HG03520 (cell line): ENCODE results near the gene ARL8A.
A peak's percentile ranks its signal among the peaks of the same experiment; 100 is the strongest.
"Not testable (repeated sequence)": the region's sequence is repeated elsewhere in the genome, so short reads cannot be mapped to it uniquely, and the experiment has no call there.

ENCODE experiments used
- ATAC-seq: cut with Tn5 transposase; IDR thresholded peaks from one replicate; pipeline ENCODE4 v1.9.1; 2021; ENCODE audit warnings: mild to moderate bottlenecking, moderate library complexity; ENCODE audit not compliant: unreplicated experiment

ARL8A gene

DNA sequence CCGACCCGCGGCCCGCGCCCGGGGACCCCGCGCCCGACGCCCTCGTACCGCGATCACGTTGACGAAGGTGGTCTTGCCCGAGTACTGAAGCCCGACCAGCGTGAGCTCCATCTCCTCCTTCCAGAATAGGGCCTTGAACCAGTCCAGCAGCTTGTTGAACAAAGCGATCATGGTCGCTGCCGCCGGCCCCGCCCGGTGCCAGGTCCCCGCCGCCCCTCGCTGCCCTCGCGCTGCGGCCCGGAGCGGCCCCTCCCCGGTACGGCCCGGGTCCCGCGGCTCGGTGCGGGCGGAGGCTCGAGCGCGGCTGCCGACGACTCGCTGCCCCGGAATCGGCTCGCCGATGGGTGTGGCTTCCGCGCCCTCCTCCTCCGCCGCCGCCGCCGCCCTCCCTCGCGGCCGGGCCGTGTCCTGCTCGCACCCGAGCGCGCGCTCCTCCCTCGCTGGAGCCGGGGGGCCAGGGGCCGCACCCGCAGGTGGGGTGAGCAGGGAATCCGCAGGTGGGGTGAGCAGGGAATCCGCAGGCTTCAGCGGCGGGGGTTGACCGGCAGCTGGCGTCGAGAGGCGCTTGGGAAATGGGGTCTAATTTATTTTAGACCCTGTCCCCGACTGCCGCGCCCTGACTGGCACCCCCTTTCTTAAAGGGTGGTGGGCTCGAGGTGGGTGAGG, at the start of gene ARL8A:
ARL8A (minus strand) TSS at position 336 of the 666 bp plus-strand sequence; CDS start at position 171, 165 bp downstream.
- ATAC-seq: peak; percentile 42

DNA sequence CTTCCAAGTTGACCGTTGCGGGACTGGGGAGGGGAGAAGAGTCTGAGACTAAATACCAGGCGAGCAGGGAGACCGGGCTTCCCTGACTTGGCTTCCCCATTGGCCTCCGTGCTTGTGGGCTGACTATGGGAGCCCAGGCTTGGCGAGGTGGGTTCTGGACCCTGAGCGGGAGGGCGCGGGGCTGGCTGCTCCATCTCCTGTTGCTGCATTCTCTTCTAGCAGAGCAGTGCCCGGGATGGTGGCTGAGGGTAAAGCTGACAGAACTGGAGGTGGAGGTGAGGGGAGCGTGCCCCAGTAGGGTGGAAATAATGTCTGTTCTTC, 49.8 kb upstream of the ARL8A start:
- ATAC-seq: no peak

DNA sequence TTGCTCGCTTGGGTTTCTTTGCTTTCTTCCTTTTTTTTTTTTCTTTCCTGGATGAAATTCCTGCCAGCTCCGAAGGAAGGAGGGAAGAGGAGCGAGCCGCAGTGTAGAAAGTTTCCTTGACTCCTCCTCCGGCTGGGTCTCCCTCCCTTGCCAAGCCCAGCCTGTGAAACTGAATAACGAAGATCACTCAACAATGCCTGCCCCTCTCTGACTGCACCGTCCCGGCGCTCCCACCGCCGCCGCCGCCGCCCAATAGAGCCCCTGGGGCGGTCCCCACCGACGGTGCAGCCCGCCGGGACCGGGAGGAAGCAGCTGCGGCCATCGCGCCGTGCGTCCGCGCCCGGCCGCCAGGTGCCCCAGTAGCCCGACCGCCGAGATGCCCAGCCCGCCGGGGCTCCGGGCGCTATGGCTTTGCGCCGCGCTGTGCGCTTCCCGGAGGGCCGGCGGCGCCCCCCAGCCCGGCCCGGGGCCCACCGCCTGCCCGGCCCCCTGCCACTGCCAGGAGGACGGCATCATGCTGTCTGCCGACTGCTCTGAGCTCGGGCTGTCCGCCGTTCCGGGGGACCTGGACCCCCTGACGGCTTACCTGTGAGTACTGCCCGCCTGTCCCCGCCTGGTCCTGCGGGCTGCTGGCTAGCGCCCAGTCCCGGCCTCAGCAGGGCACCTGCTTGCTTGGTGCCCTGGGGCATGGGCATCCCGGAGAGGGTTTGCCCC, 49.2 kb upstream of the ARL8A start, which contains the start of gene LGR6:
LGR6 (plus strand) TSS at position 186 of the 714 bp plus-strand sequence; CDS start at position 377, 191 bp downstream.
- ATAC-seq: no peak

DNA sequence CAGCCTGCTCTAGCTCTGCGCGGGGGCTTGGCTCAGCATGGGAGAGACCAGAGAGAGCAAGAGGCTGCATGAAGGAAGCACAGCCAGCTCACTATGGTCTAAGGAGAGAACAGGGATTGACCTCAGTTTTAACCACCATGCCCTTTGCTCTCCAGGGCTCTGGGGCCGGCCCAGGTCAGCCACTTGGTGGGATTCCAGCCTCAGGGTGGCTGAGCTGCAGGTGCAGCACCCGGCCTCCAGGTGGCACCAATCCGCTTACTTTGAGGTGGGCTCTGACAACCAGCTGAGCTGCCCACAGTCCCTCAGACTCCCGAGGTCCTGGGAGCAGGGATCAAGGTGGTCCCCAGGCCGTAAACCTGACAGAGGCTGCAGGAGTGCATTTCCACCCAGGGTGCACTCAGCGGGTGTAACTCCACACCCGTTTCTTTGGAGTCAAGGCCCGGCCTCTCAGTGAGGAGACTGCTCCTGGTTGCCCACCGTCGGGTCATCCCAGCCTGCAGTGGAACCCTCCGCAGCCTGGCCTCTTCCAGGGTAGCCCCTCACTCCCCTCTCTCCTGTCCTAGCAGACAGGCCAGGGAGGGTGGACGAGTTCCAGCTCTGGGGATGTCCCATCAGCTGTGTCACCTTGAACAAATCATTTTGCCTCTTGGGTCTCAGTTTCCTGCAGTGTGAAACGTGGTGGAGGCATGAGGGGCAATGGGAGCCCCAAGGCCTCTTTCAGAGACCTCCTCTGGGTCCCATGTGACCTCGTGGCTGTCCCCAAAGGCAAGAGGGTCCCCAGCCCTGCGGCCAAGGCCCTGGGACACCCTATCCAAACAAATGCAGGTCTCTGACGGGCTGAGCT, 48.5 kb upstream of the ARL8A start:
- ATAC-seq: no peak

DNA sequence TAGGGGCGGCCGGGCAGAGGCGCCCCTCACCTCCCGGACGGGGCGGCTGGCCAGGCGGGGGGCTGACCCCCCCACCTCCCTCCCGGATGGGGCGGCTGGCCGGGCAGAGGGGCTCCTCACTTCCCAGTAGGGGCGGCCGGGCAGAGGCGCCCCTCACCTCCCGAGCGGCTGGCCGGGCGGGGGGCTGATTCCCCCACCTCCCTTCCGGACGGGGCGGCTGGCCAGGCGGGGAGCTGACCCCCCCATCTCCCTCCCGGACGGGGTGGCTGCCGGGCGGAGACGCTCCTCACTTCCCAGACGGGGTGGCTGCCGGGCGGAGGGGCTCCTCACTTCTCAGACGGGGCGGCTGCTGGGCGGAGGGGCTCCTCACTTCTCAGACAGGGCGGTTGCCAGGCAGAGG, 46.9 kb upstream of the ARL8A start:
- ATAC-seq: not testable (repeated sequence)

DNA sequence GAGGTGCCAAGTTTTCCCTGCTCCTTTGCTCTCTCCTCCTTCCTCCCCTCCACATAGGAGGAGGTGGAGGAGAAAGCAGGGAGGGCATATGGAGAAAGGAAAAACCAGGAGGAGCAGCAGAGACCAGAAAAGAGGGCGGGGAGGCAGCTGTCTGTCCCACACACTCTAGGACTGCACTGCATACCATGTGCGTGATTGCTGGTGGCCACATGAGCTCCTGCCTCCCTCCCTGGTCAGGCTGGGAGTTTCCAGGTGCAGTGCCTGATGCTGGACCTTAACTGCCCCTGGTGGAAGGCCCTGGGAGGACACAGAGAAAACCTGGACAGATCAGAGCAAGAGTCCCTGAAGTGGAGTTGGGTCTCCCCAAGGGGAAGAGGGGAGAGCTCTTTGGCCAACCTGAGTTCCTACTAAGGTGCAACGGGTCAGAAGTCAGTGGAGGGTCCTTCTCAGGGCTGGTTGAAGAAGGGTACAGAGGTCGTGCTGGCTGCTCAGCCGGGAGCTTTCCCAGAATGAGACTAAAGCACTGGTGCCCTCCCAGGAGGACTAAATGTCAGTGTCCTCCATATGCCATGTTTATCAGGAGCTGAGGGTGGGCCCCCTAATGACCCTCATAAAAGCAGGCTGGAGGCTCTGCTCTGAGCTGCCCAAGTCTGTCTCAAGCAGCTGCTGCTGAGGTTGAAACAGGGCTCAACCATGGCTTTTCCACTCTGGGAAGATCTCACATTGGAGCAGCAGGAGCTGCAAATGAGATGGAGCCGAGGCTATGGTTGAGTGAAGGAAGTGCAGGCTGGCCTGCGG, 45.6 kb upstream of the ARL8A start:
- no peak for ATAC-seq

DNA sequence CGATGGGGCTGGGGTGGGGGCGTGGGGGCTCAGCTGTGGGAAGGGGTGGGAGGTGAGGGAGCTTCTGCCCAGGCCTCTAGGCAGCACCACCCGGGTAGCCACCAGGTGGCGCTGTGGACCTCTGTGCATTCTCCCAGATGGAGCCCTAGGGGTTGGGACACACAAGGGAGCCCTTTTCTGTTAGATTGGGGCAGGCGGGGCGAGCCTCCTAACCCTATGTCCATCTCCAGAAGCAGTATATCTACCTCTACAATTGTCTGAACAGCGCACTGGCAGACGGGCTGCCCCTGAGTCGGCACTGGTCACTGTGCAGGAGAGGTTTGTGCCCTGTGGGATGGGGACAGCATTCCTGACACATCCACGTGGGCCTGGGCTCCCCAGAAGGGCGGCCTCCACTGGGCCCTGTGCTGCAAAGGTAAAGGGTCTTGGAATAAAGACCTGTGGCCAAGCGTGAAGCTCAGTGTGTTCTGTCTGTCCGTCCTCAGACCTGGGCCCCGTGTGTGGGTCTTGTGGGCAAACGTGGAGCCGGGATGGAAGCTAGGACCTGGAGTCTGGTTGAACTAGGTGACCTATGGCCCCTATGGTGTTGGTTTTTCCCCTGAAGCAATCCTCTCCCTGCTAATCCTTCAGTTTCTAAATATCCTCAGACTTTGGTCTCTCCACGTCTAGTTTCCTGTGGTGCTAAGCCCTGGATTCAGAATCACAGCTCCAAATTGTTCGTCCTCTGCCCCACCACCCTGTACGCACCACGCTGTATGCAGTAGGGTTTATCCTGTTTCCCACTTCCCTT, 44.7 kb upstream of the ARL8A start:
- no peak for ATAC-seq

DNA sequence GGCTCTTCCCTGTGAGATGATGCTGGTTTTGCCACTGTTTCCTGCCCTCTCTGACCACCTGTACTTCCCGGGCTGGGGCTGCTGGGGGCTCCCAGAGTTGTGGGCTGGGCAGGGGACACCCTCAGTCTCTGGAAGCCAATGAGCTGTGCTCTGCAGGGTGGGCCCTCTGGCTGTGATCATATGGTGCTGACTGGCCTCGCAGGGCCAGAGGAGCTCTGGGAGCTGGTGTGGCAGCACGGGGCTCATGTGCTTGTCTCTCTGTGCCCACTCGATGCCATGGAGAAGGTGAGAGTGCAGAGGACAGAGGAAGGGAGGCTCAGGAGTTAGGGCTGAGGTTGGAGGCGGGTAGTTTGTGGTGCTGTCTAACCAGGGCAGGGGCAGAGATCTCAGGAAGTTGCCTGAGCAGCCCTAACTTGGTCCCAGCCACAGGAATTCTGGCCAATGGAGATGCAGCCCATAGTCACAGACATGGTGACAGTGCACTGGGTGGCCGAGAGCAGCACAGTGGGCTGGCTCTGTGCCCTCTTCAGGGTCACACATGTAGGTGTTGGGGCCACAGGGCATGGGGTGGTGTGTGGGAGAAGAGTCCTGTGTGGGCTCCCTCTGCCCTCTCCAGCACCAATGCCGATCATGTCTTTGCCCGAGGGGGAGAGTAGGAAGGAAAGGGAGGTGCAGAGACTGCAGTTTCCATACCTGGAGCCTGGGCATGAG, 43.3 kb upstream of the ARL8A start:
- no peak for ATAC-seq

DNA sequence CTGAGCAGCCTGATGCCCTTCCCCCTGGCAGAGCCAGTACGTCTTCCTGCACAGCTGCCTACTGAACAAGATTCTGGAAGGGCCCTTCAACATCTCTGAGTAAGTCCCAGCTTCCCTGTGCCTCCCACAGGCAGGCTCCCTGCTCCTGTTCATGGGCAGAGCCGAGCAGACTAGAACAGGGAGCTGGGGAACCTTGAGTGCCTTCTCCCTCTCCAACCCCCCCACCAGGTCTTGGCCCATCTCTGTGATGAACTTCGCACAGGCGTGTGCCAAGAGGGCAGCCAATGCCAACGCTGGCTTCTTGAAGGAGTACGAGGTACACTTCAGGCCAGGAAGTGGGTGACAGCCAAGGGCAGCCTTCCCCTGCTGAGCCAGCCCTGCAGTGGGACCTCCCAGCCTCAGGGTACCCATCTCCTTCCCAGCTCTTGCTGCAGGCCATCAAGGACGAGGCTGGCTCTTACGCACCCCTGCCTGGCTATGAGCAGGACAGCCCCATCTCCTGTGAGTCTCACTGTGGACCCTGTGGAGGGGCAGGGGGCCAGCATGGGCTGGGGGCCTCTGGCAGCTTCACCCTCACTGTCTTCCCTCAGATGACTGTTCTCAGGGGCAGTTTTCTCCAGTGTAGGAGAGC, 42.6 kb upstream of the ARL8A start:
- ATAC-seq: no peak

DNA sequence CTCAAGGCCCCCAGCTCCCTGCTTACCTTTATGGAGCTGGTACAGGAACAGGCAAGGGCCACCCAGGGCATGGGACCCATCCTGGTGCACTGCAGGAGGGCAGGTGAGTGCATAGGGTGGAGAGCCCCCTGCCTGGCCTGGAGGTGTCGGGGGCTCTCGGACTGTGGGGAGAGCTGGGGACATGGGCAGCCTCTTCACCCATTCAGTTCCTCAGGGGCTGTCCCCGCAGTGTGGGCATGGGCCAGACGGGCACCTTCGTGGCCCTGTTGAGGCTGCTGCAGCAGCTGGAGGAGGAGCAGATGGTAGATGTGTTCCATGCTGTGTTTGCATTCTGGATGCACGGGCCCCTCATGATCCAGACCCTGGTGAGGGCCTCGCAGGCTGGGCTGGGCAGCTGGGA, 41.8 kb upstream of the ARL8A start:
- no peak for ATAC-seq

DNA sequence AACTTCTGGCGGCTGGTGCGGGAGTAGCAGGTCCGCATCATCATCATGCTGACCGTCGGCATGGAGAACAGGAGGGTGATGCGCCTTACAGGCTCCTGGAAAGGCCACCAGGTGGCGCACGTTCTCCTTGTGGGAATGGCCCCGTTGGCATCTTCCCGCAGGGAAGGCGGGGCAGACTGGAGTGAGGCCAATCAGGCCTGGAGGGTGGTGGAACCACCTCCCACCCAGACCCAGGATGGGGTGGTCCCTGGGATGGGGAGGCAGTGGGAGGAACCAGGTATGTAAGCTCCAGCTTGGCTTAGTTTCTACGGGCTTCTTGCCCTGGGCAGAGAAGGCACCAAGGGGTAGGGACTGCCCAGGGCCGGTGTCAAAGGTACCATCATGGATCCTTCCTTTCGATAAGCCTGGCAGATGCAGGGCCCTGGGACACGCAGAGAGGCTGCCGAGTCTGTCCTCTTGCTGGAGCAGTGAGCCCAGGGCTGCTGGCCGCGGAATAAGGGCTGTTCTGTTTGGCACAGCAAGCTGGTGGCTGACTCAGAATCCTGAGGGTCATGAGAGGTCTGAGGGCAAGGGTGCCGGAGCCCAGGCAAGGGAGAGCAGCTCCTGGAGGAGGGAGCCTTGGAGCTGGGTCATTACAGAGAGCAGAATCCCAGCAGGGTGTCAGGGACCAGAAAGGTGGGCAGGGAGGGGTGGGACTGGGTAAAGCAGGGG, 40.4 kb upstream of the ARL8A start:
- ATAC-seq: no peak

DNA sequence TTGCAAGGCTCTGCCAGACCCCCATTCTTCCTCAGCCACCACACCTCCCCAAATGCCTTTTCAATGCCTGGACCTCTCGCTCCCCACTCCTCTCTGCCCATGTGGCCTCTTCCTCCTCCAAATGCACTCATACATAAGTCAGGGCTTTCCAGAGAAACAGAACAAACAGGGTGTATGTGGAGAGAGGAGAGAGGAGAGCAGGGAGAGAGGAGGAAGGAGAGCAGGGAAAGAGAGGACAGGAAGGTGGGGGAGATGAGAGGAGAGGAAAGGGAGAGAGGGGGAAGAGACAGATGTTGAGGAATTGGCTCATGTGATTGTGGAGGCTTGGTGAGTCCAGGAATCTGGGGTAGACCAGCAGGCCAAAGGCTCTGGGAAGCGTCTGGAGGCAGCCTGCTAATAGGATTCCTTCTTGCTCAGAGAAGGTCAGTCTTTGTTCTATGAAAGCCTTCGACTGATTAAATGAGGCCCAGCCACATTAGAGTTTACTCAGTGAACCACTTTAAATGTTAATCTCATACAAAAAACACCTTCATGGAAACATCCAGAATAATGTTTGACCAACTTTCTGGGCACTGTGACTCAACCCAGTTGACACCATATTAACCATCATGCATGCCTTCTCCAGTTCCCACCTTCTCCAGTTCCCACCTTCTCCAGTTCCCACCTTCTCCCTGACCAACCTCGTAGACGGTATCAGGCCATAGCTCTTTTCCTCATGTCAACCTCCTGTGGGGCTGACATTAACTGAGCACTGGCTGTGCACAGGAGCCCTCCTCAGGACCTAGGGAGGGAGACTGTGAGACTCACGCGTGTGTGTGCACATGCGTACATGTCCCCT, 37.7 kb upstream of the ARL8A start:
- no peak for ATAC-seq

DNA sequence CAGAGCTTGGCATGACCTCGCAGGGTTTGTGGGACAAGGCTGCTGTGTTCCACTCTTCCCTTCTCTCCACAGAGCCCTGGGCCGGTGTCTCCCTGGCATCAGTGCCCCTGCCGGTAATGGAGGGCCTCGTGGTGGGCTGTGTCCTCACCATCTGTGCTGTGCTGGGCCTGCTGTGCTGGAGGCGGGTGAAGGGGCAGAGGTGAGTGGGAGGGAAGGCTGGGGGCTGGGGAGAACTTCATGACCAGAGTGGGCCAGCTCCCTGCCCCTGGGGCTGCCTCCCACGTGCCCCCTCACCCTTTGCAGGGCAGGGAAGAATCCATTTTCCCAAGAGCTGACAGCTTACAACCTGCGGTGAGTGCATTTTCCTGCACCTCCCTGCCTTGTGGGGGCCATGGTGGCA, 37.0 kb upstream of the ARL8A start:
- ATAC-seq: no peak

DNA sequence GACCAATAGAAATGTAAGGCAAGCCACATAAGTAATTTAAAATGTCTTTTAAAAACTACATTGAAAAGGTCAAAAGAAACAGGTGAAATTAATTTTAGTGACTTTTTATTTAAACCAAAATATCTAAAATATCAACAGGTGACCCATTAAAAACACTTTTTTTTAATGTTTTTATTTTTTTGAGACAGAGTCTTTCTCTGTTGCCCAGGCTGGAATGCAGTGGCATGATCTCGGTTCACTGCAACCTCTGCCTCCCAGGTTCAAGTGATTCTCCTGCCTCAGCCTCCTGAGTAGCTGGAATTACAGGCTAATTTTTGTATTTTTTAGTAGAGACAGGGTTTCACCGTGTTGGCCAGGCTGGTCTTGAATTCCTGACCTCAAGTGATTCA, 36.2 kb upstream of the ARL8A start:
- not testable (repeated sequence) for ATAC-seq

DNA sequence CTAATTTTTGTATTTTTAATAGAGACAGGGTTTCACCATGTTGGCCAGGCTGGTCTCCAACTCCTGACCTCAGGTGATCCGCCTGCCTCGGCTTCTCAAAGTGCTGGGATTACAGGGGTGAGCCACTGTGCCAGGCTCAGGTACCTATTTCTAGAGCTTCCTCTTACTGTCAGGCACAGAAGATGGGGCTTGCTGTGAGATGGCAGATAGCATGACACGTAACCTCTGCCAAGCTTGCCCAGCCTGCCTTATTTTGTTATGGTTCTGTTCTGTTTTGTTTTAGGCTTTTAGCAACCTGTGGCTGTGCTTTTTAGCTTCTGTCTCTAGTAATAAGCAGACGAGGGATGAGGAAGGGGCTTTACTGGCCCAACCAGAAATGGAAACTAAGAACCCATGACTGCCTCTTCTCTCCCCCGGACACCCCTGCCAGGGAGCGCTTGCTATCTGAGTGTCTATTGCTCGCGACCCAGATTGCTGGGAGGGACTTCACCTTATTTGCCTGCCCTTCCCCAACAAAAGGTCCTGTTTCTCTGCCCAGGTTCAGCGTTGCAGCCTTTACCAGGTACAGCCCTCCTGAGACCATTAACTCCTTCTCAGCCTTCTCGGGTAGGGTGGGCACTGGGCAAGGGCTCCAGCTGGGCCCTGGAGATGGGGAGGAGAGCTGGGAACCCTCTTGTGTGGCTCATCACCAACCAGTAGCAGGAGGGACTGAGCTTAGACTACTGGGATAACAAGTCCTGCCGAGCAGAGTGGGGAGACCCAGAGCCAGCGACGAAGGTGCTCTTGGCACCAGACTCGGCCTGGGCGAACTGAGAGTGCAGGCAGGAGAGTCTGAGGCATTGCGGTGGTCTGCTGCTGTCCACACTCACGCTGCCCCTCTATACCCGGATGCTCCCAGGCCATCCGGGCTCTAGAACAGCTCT, 35.6 kb upstream of the ARL8A start:
- no peak for ATAC-seq
